HFF-Myc (cell line): Measurements from ENCODE around the gene WNT8A.

Experiments
- DNase-seq: peaks from one replicate; pipeline ENCODE4 v3.0.0-alpha.2; 2011; ENCODE audit warnings: low read depth; ENCODE audit errors: extremely low read depth
- H3K4me3 ChIP-seq: replicated peaks from 2 replicates; pipeline ENCODE4 v1.5.1; 2011; ENCODE audit warnings: low read depth, mild to moderate bottlenecking, control low read depth, low read length
- TF ChIP-seq, protein P1 (sequence below): IDR thresholded peaks from 2 replicates; pipeline ENCODE4 v1.5.1; 2012; ENCODE audit warnings: mild to moderate bottlenecking, low read depth, low read length, control low read depth; ENCODE audit errors: missing control alignments

WNT8A gene

DNA sequence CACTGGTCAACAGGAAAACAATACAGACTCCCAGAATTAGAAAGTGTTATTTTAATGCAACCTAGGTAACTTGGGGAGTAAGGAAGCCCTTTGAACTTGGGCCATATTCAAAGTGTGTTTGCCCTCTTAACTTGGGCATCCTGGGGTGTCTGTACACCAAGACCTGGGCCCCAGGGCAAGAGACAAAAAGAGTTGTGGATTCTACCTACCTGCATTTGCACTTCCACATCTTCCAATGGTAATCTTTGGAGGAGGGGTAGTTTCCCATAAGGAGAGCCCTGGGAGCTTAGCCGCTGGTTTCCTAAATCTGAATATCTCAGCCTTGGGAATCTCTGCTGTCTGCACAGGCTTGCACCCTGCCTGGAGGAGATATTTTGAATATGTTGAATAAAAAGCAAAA is 8.5 kb downstream of the WNT8A start:
- H3K4me3 ChIP-seq = no peak overlapping the region
- TF ChIP-seq, protein P1, sequence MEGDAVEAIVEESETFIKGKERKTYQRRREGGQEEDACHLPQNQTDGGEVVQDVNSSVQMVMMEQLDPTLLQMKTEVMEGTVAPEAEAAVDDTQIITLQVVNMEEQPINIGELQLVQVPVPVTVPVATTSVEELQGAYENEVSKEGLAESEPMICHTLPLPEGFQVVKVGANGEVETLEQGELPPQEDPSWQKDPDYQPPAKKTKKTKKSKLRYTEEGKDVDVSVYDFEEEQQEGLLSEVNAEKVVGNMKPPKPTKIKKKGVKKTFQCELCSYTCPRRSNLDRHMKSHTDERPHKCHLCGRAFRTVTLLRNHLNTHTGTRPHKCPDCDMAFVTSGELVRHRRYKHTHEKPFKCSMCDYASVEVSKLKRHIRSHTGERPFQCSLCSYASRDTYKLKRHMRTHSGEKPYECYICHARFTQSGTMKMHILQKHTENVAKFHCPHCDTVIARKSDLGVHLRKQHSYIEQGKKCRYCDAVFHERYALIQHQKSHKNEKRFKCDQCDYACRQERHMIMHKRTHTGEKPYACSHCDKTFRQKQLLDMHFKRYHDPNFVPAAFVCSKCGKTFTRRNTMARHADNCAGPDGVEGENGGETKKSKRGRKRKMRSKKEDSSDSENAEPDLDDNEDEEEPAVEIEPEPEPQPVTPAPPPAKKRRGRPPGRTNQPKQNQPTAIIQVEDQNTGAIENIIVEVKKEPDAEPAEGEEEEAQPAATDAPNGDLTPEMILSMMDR = no peak
- no peak for DNase-seq

DNA sequence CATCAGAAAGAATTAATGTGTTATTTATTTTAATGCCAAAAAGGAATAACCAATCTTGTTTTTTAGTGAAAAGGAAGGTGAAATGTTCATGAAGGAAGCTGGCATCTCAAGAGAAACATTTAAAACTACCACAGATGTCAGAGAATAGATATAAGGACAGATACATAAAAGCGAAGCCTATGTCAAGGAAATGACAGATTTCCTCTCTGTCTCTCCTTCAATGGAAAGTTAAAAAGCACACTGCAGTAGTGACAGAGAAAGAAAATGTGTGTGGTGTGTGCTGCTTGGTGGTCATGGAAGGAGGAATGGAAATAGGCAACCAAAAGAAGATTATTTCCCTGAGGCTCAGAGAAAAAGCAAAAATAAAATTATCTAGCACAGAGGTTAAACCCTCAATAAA is 9.2 kb downstream of the WNT8A start:
- TF ChIP-seq, protein P1 = no peak
- no peak overlapping the region for H3K4me3 ChIP-seq
- no peak for DNase-seq

DNA sequence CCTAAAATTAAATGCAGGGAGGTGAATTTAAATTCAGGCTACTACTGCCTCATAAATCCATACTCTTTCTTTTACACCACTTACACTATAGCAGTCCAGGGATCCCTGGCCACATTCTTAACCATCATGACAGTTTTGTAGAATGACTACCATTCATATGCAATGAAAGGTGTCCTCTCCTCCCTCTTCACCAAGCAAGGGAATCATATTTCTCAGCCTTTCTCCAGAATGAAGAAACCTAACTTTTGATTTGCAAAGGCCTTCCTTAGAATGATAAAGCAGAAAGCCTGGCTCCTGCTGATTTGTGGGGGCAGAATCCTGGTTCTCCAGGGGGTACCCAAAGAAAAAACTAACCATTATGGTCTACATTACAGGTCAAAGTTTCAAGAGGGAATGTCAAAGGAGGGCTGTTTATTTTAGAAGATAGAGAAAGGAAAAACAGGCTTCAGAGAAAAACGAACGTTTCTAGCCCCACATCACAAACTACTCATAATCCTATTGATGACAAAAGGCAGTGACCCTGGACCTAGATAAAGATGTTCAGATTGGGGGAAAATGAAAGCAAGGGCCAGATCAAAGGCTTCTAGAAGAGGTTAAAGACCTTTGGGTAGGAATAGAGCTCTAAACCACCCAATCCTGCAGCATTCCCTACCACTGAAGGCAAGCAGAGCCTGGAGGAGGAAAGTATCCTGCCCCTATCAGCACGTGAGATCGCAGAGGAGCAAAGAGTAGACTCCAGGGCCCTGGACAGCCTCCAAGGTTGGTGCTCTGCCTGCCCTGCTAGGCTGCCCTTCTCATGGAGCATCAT is 11.5 kb downstream of the WNT8A start:
- no peak for DNase-seq
- no peak overlapping the region for H3K4me3 ChIP-seq
- TF ChIP-seq, protein P1 = no peak

DNA sequence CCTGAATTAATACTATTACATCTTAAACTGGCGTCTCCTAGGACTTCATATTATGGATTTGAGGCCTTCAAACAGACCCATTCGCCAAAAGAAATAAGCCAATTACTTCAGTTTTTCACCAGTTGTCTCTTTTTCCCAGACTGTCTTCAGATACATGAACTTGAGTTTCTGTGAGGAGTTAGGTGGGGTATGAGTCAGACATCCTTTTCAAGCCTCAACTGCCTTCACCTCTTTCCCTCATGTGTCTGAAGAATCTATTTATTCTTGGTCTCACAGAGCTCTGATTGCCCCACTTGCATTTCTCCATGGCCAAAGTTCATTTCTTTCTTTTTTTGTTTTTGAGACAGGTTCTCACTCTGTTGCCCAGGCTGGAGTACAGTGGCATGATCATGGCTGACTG is 12.5 kb downstream of the WNT8A start:
- no peak overlapping the region for H3K4me3 ChIP-seq
- no peak for DNase-seq
- TF ChIP-seq, protein P1 = no peak

DNA sequence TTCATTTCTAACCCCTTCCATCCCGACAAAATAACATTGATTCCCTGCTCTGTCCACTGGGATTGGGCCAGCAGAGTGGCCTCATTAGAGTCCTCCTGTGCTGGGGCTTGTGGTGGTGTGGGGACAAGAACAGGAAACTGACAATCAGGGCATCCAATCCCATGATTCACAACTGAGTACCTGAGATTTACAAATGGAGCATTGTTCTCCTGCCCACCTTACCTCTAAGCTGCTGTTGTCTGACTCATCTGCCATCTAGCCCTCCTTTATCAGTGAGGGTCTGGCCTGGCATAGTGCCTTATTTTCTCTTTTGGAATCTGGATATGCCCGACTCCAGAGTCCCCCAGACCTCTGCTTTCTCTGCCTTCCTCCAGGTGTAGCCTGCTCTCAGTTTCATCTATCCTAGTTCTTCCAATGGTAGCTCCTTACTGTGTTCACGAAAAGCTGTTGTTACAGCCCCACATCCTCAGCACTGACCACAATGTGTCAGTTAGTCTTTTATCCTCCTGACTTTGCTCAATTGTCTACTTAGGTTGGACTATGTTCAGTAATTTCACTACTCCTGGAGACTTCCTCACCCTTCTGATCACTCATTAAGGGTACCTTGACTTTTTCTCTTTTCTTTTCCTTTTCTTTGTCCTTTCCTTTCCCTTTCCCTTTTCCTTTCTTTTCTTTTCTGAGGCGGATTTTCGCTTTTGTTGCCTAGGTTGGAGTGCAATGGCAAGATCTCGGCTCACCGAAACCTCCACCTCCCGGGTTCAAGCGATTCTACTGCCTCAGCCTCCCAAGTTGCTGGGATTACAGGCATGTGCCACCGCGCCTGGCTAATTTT is 13.4 kb downstream of the WNT8A start:
- TF ChIP-seq, protein P1 = no peak

DNA sequence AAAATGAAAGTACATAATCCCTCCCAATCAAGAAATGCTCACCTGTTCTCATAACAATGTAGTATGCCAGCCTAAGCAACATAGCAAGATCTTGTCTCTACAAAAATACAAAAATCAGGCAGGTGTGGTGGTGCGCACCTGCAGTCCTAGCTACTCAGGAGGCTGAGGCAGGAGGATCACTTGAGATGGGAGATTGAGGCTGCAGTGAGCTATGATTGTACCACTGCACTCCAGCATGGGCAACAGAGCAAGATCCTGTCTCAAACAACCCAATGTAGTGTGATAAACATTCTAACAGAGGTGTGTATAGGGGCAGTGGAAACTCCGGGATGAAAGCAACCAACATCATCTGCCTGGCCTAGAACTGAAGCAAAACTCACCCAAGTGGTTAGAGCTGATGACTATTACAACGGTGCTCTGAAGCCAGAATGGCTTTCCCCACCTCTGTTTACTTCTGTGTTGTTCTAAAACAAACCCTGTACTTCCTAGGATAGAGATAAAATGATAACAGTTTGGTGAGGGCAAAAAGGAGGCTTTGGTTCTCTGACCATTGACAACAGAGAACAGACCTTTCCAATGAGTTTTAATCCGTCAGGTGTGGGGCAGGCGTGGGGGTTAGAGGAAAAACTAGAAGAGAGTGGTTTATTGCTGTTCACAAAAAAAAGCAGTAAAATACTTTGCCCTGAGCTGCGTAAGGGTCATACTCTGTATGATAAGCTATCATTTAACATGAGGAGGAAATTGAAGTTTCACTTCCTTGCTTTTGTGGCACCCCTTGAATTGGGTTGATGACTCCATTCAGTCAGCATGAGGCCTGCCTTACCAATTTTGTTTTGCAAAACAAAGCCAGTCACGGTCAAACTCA is 18.9 kb downstream of the WNT8A start:
- no peak for DNase-seq
- H3K4me3 ChIP-seq = no peak overlapping the region
- TF ChIP-seq, protein P1 = no peak

More for the DNA sequence above, 13.4 kb downstream of the WNT8A start:
- no peak for DNase-seq
- H3K4me3 ChIP-seq = no peak overlapping the region
